H1 (cell line): ENCODE measurements around the gene DCLRE1B. TPM values are rescaled to one million over a fixed set of nuclear protein-coding genes. Genes with fewer than 3 reads are reported as not detected.

Experiments
- CTCF ChIA-PET: fragments of 300-600 bp; sonication (Branson Sonifier 250); formaldehyde crosslinking; loops from one replicate; lab custom pipeline; 2021; ENCODE audit not compliant: partially characterized antibody; lab: Charles Lee
- POLR2A ChIA-PET: fragments of 300-600 bp; sonication (Branson Sonifier 250); formaldehyde crosslinking; loops from one replicate; lab custom pipeline; 2021; ENCODE audit warnings: inconsistent platforms; ENCODE audit not compliant: partially characterized antibody; lab: Charles Lee
- DNase-seq, 2 experiments: peaks; one replicate each; pipeline versions ENCODE4 v3.0.0 to v3.0.0-alpha.2; 2010 to 2022; ENCODE audit warnings: low spot score in 2 of 2, low read depth in 1 of 2, mixed read lengths in 1 of 2
- FAIRE-seq: peaks from 2 replicates; lab custom pipeline; 2011; peaks lifted over from hg19 to GRCh38; lab: Jason Lieb, UNC
- H2AFZ ChIP-seq: 2 replicates; pipeline ENCODE4 v1.8.1; 2012; ENCODE audit warnings: low read length, inconsistent platforms
- H2AK5ac ChIP-seq: 2 replicates; pipeline ENCODE4 v1.6.1; 2013; ENCODE audit warnings: low read depth, low read length
- H2BK120ac ChIP-seq: replicated peaks from 2 replicates; pipeline ENCODE3; 2013; ENCODE audit warnings: low read depth, low read length, inconsistent platforms
- H2BK12ac ChIP-seq: 2 replicates; pipeline ENCODE4 v1.6.1; 2013; ENCODE audit warnings: low read depth, low read length
- H2BK15ac ChIP-seq: 2 replicates; pipeline ENCODE4 v1.6.1; 2013; ENCODE audit warnings: low read length
- H2BK20ac ChIP-seq: 2 replicates; pipeline ENCODE4 v1.6.1; 2013; ENCODE audit warnings: low read length
- H2BK5ac ChIP-seq: 2 replicates; pipeline ENCODE4 v1.6.1; 2013; ENCODE audit warnings: low read depth, low read length
- H3K14ac ChIP-seq: 2 replicates; pipeline ENCODE4 v1.6.1; 2013; ENCODE audit warnings: inconsistent platforms; ENCODE audit not compliant: insufficient read length
- H3K18ac ChIP-seq: 2 replicates; pipeline ENCODE4 v1.6.1; 2013; ENCODE audit warnings: low read length; ENCODE audit errors: extremely low read depth
- H3K23ac ChIP-seq: 2 replicates; pipeline ENCODE4 v1.6.1; 2013; ENCODE audit warnings: inconsistent platforms; ENCODE audit not compliant: insufficient read length
- H3K23me2 ChIP-seq: 2 replicates; pipeline ENCODE4 v1.6.1; 2013; ENCODE audit warnings: low read depth, low read length
- H3K27ac ChIP-seq: 2 replicates; pipeline ENCODE4 v1.6.1; 2011; ENCODE audit warnings: low read depth, low read length, inconsistent platforms
- H3K27me3 ChIP-seq, 4 experiments: replicated peaks in 1 of 4; 1 replicate in 1 of 4; 2 replicates in 3 of 4; pipeline versions ENCODE4 v1.6.1 to v1.8.1; 2011 to 2013; ENCODE audit warnings: low read length in 3 of 4, mild to moderate bottlenecking in 3 of 4, inconsistent platforms in 2 of 4, mixed read lengths in 2 of 4, moderate library complexity in 1 of 4; ENCODE audit not compliant: control insufficient read depth in 3 of 4, insufficient read depth in 3 of 4; ENCODE audit errors: extremely low read depth in 1 of 4
- H3K36me3 ChIP-seq, 4 experiments: 2 replicates each; pipeline versions ENCODE4 v1.6.1 to v1.8.1; 2011 to 2013; ENCODE audit warnings: mild to moderate bottlenecking in 4 of 4, low read length in 3 of 4, moderate library complexity in 2 of 4, control low read depth in 1 of 4, inconsistent platforms in 1 of 4; ENCODE audit not compliant: insufficient read depth in 4 of 4, control insufficient read depth in 2 of 4
- H3K4ac ChIP-seq: replicated peaks from 2 replicates; pipeline ENCODE3; 2013; ENCODE audit warnings: low read length, low read depth, mixed read lengths, inconsistent platforms; ENCODE audit not compliant: insufficient read length
- H3K4me1 ChIP-seq, 4 experiments: replicated peaks in 1 of 4; 1 replicate in 1 of 4; 2 replicates in 3 of 4; pipeline versions ENCODE4 v1.6.1 to v1.8.1; 2011 to 2013; ENCODE audit warnings: low read length in 3 of 4, inconsistent platforms in 2 of 4, mixed read lengths in 1 of 4; ENCODE audit not compliant: insufficient read depth in 4 of 4, control insufficient read depth in 3 of 4
- H3K4me2 ChIP-seq, 2 experiments: 2 replicates each; pipeline versions ENCODE4 v1.6.1 to v1.8.1; 2011 to 2013; ENCODE audit warnings: low read depth in 2 of 2, low read length in 2 of 2, control low read depth in 1 of 2, inconsistent platforms in 1 of 2, mild to moderate bottlenecking in 1 of 2; ENCODE audit not compliant: insufficient read depth in 1 of 2
- H3K4me3 ChIP-seq, 4 experiments: fragments of 200-600, 300-600 bp in 1 of 4; sonication (generic), shearing (Covaris generic), sonication (Bioruptor Twin) in 1 of 4; 2 replicates each; pipeline versions ENCODE4 v1.5.1 to v1.8.1; 2011 to 2016; ENCODE audit warnings: low read length in 4 of 4, low read depth in 3 of 4, control low read depth in 2 of 4, inconsistent platforms in 2 of 4, mild to moderate bottlenecking in 2 of 4, mixed read lengths in 1 of 4, moderate library complexity in 1 of 4; ENCODE audit not compliant: insufficient read depth in 2 of 4; ENCODE audit errors: extremely low read depth in 1 of 4
- H3K56ac ChIP-seq: replicated peaks from 2 replicates; pipeline ENCODE3; 2013; ENCODE audit warnings: low read depth, mild to moderate bottlenecking, mixed read lengths, low read length, inconsistent platforms; ENCODE audit not compliant: insufficient read length
- H3K79me1 ChIP-seq: 2 replicates; pipeline ENCODE4 v1.6.1; 2013; ENCODE audit warnings: low read depth, low read length, control low read depth
- H3K79me2 ChIP-seq, 2 experiments: 2 replicates each; pipeline versions ENCODE4 v1.6.1 to v1.8.1; 2012 to 2013; ENCODE audit warnings: low read length in 2 of 2, mild to moderate bottlenecking in 2 of 2, inconsistent platforms in 1 of 2; ENCODE audit not compliant: insufficient read depth in 2 of 2, control insufficient read depth in 1 of 2
- H3K9ac ChIP-seq, 4 experiments: replicated peaks in 1 of 4; 1 replicate in 1 of 4; 2 replicates in 3 of 4; pipeline versions ENCODE4 v1.6.1 to v1.8.1; 2011 to 2013; ENCODE audit warnings: low read depth in 3 of 4, low read length in 3 of 4, control low read depth in 2 of 4, mild to moderate bottlenecking in 2 of 4, moderate library complexity in 2 of 4, inconsistent platforms in 1 of 4; ENCODE audit errors: extremely low read depth in 1 of 4
- H3K9me3 ChIP-seq, 2 experiments: 2 replicates each; pipeline versions ENCODE4 v1.6.1 to v1.8.1; 2012 to 2013; ENCODE audit warnings: mild to moderate bottlenecking in 2 of 2, moderate library complexity in 2 of 2, control low read depth in 1 of 2, inconsistent platforms in 1 of 2, low read depth in 1 of 2, low read length in 1 of 2, mixed read lengths in 1 of 2; ENCODE audit not compliant: insufficient read depth in 2 of 2
- H4K20me1 ChIP-seq, 2 experiments: replicated peaks in 1 of 2; 2 replicates each; pipeline versions ENCODE3 to v1.8.1; 2011 to 2013; ENCODE audit warnings: inconsistent platforms in 2 of 2, low read length in 2 of 2, mild to moderate bottlenecking in 1 of 2; ENCODE audit not compliant: insufficient read depth in 2 of 2, control insufficient read depth in 1 of 2
- H4K5ac ChIP-seq: 2 replicates; pipeline ENCODE4 v1.6.1; 2013; ENCODE audit warnings: low read length, low read depth, mixed read lengths, inconsistent platforms; ENCODE audit not compliant: insufficient read length
- H4K8ac ChIP-seq: 2 replicates; pipeline ENCODE4 v1.8.0; 2013; ENCODE audit warnings: mild to moderate bottlenecking, moderate library complexity, low read length, inconsistent platforms; ENCODE audit not compliant: insufficient read depth; ENCODE audit errors: extremely low read depth
- H4K91ac ChIP-seq: replicated peaks from 2 replicates; pipeline ENCODE3; 2013; ENCODE audit warnings: low read length, mixed read lengths, inconsistent platforms; ENCODE audit not compliant: insufficient read length
- CEBPB ChIP-seq: IDR thresholded peaks from 2 replicates; pipeline ENCODE4 v1.6.1; 2012; ENCODE audit warnings: low read depth, low read length
- CTCF ChIP-seq, 3 experiments: IDR thresholded peaks; 1 replicate in 2 of 3; 2 replicates in 1 of 3; pipeline versions ENCODE4 v1.5.1 to v1.6.1; 2011; ENCODE audit warnings: low read length in 3 of 3, mild to moderate bottlenecking in 3 of 3, inconsistent platforms in 2 of 3, low read depth in 1 of 3, moderate library complexity in 1 of 3; ENCODE audit not compliant: insufficient read depth in 1 of 3; ENCODE audit errors: control extremely low read depth in 1 of 3
- E2F6 ChIP-seq: IDR thresholded peaks from 2 replicates; pipeline ENCODE4 v1.6.1; 2012; ENCODE audit warnings: inconsistent platforms
- EZH2 ChIP-seq: fragments of 200-600 bp; sonication (generic); IDR thresholded peaks from 2 replicates; pipeline ENCODE4 v1.7.1; 2012; ENCODE audit warnings: low read depth, mild to moderate bottlenecking, moderate library complexity, low read length, inconsistent platforms; ENCODE audit not compliant: severe bottlenecking
- FOSL1 ChIP-seq: IDR thresholded peaks from 2 replicates; pipeline ENCODE4 v1.6.1; 2011; ENCODE audit warnings: mild to moderate bottlenecking, low read depth, low read length, moderate library complexity; ENCODE audit not compliant: insufficient read depth
- JUN ChIP-seq: IDR thresholded peaks from 2 replicates; pipeline ENCODE4 v1.6.1; 2011; ENCODE audit warnings: low read depth, mild to moderate bottlenecking, improper control_type of control experiment, low read length
- JUND ChIP-seq: IDR thresholded peaks from 2 replicates; pipeline ENCODE4 v1.6.1; 2011; ENCODE audit warnings: mild to moderate bottlenecking, improper control_type of control experiment, low read length
- RFX5 ChIP-seq: IDR thresholded peaks from 2 replicates; pipeline ENCODE4 v1.6.1; 2011; ENCODE audit warnings: low read depth, low read length, improper control_type of control experiment, borderline replicate concordance
- RXRA ChIP-seq: IDR thresholded peaks from 2 replicates; pipeline ENCODE4 v1.6.1; 2011; ENCODE audit warnings: low read depth, mild to moderate bottlenecking, low read length, moderate library complexity; ENCODE audit not compliant: insufficient read depth
- TCF12 ChIP-seq: IDR thresholded peaks from 2 replicates; pipeline ENCODE4 v1.6.1; 2011; ENCODE audit warnings: low read depth, mild to moderate bottlenecking, low read length
- polyA plus RNA-seq, 7 experiments: library from polyadenylated mRNA; depleted of rRNA in 3 of 7; stranded (reverse) in 5 of 7; unstranded in 2 of 7; fragments of >200 nt in 5 of 7; fragments of 200-250 nt in 2 of 7; gene quantifications; 1 replicate in 5 of 7; 2 replicates in 1 of 7; 4 replicates in 1 of 7; pipeline versions ENCODE4 v1.2.1 to v1.2.3, GENCODE V29; 2011 to 2013; ENCODE audit warnings: missing spikeins in 2 of 7, mixed read lengths in 2 of 7
- total RNA-seq: library from RNA; stranded (reverse); fragmentation: NEBNext Ultra II Directional; extraction: Animal tissue kit (Norgen Biotek cat#: 25700); gene quantifications from 2 replicates; pipeline ENCODE4 v1.2.1, GENCODE V29; 2021

Gene DCLRE1B
- total and polyA plus RNA-seq, 2 of the 8 experiments (the other 6 are each of a cell fraction or from before 2014, with no cell fraction given): 5.5 to 11.0 TPM

- Histone ChIP-seq H3K9ac (no peak overlapping the region), H3K27me3 (no peaks in the 10 kb centered on the region), H2AK5ac (no peak overlapping the region), H2BK120ac (no peak overlapping the region), H2BK15ac (no peak overlapping the region), H2BK5ac (no peak overlapping the region), H3K4me3 (no peak overlapping the region), H4K20me1 (no peaks in the 10 kb centered on the region), H3K56ac (no peak overlapping the region), H3K79me1 (no peaks in the 10 kb centered on the region), H3K23ac (no peak overlapping the region), H4K8ac (no peak overlapping the region), H3K4me1 (peaks cover 0 to 2% (median 0%) of the 10 kb centered on the region in 4 experiments; a peak in 3 of 7 replicates), H2BK20ac (no peak overlapping the region), H3K4ac (no peak overlapping the region), H3K14ac (no peak overlapping the region), H3K79me2 (no peaks in the 10 kb centered on the region), H3K18ac (no peak overlapping the region), H3K4me2 (no peak overlapping the region), H2BK12ac (no peak overlapping the region), H3K27ac (no peak overlapping the region), H3K9me3 (no peaks in the 10 kb centered on the region), H2AFZ (no peak overlapping the region), H4K91ac (no peak overlapping the region), H3K23me2 (peaks cover 2% of the 10 kb centered on the region; the same call in 1 of the 2 replicates), H4K5ac (no peak overlapping the region), H3K36me3 (peaks cover 0 to 15% (median 7%) of the 10 kb centered on the region in 4 experiments; a peak in 6 of 8 replicates)
- CTCF ChIA-PET: no interaction called here
- POLR2A ChIA-PET: no interaction called here
- DNase-seq: no peak
- FAIRE-seq: no peak
- TF ChIP-seq CEBPB (no peak), CTCF (IDR thresholded peaks at IDR 0.05; ENCODE audit: control extremely low read depth in 1 of 3, insufficient read depth in 1 of 3, low read depth in 1 of 3, low read length in 3 of 3) (no peak), EZH2 (no peak), E2F6 (no peak), JUND (no peak), TCF12 (no peak), RXRA (no peak), FOSL1 (no peak), RFX5 (no peak), JUN (no peak)
Measured at GRCh38 chr1:113899111-113899510, 6.0 kb upstream of the DCLRE1B start.
